H1 (cell line): ENCODE measurements around the gene DTX4. TPM values are rescaled to one million over a fixed set of nuclear protein-coding genes. Genes with fewer than 3 reads are reported as not detected.

Experiments used
- CTCF ChIA-PET: fragments of 300-600 bp; sonication (Branson Sonifier 250); formaldehyde crosslinking; loops from one replicate; lab custom pipeline; 2021; ENCODE audit not compliant: partially characterized antibody; lab: Charles Lee
- POLR2A ChIA-PET: fragments of 300-600 bp; sonication (Branson Sonifier 250); formaldehyde crosslinking; loops from one replicate; lab custom pipeline; 2021; ENCODE audit warnings: inconsistent platforms; ENCODE audit not compliant: partially characterized antibody; lab: Charles Lee
- DNase-seq, 2 experiments: peaks; one replicate each; pipeline versions ENCODE4 v3.0.0 to v3.0.0-alpha.2; 2010 to 2022; ENCODE audit warnings: low spot score in 2 of 2, low read depth in 1 of 2, mixed read lengths in 1 of 2
- FAIRE-seq: peaks from 2 replicates; lab custom pipeline; 2011; peaks lifted over from hg19 to GRCh38; lab: Jason Lieb, UNC
- H2AFZ ChIP-seq: 2 replicates; pipeline ENCODE4 v1.8.1; 2012; ENCODE audit warnings: low read length, inconsistent platforms
- H2AK5ac ChIP-seq: 2 replicates; pipeline ENCODE4 v1.6.1; 2013; ENCODE audit warnings: low read depth, low read length
- H2BK120ac ChIP-seq: replicated peaks from 2 replicates; pipeline ENCODE3; 2013; ENCODE audit warnings: low read depth, low read length, inconsistent platforms
- H2BK12ac ChIP-seq: 2 replicates; pipeline ENCODE4 v1.6.1; 2013; ENCODE audit warnings: low read depth, low read length
- H2BK15ac ChIP-seq: 2 replicates; pipeline ENCODE4 v1.6.1; 2013; ENCODE audit warnings: low read length
- H2BK20ac ChIP-seq: 2 replicates; pipeline ENCODE4 v1.6.1; 2013; ENCODE audit warnings: low read length
- H2BK5ac ChIP-seq: 2 replicates; pipeline ENCODE4 v1.6.1; 2013; ENCODE audit warnings: low read depth, low read length
- H3K14ac ChIP-seq: 2 replicates; pipeline ENCODE4 v1.6.1; 2013; ENCODE audit warnings: inconsistent platforms; ENCODE audit not compliant: insufficient read length
- H3K18ac ChIP-seq: 2 replicates; pipeline ENCODE4 v1.6.1; 2013; ENCODE audit warnings: low read length; ENCODE audit errors: extremely low read depth
- H3K23ac ChIP-seq: 2 replicates; pipeline ENCODE4 v1.6.1; 2013; ENCODE audit warnings: inconsistent platforms; ENCODE audit not compliant: insufficient read length
- H3K23me2 ChIP-seq: 2 replicates; pipeline ENCODE4 v1.6.1; 2013; ENCODE audit warnings: low read depth, low read length
- H3K27ac ChIP-seq: 2 replicates; pipeline ENCODE4 v1.6.1; 2011; ENCODE audit warnings: low read depth, low read length, inconsistent platforms
- H3K27me3 ChIP-seq, 4 experiments: replicated peaks in 1 of 4; 1 replicate in 1 of 4; 2 replicates in 3 of 4; pipeline versions ENCODE4 v1.6.1 to v1.8.1; 2011 to 2013; ENCODE audit warnings: low read length in 3 of 4, mild to moderate bottlenecking in 3 of 4, inconsistent platforms in 2 of 4, mixed read lengths in 2 of 4, moderate library complexity in 1 of 4; ENCODE audit not compliant: control insufficient read depth in 3 of 4, insufficient read depth in 3 of 4; ENCODE audit errors: extremely low read depth in 1 of 4
- H3K36me3 ChIP-seq, 4 experiments: 2 replicates each; pipeline versions ENCODE4 v1.6.1 to v1.8.1; 2011 to 2013; ENCODE audit warnings: mild to moderate bottlenecking in 4 of 4, low read length in 3 of 4, moderate library complexity in 2 of 4, control low read depth in 1 of 4, inconsistent platforms in 1 of 4; ENCODE audit not compliant: insufficient read depth in 4 of 4, control insufficient read depth in 2 of 4
- H3K4ac ChIP-seq: replicated peaks from 2 replicates; pipeline ENCODE3; 2013; ENCODE audit warnings: low read length, low read depth, mixed read lengths, inconsistent platforms; ENCODE audit not compliant: insufficient read length
- H3K4me1 ChIP-seq, 4 experiments: replicated peaks in 1 of 4; 1 replicate in 1 of 4; 2 replicates in 3 of 4; pipeline versions ENCODE4 v1.6.1 to v1.8.1; 2011 to 2013; ENCODE audit warnings: low read length in 3 of 4, inconsistent platforms in 2 of 4, mixed read lengths in 1 of 4; ENCODE audit not compliant: insufficient read depth in 4 of 4, control insufficient read depth in 3 of 4
- H3K4me2 ChIP-seq, 2 experiments: 2 replicates each; pipeline versions ENCODE4 v1.6.1 to v1.8.1; 2011 to 2013; ENCODE audit warnings: low read depth in 2 of 2, low read length in 2 of 2, control low read depth in 1 of 2, inconsistent platforms in 1 of 2, mild to moderate bottlenecking in 1 of 2; ENCODE audit not compliant: insufficient read depth in 1 of 2
- H3K4me3 ChIP-seq, 4 experiments: fragments of 200-600, 300-600 bp in 1 of 4; sonication (generic), shearing (Covaris generic), sonication (Bioruptor Twin) in 1 of 4; 2 replicates each; pipeline versions ENCODE4 v1.5.1 to v1.8.1; 2011 to 2016; ENCODE audit warnings: low read length in 4 of 4, low read depth in 3 of 4, control low read depth in 2 of 4, inconsistent platforms in 2 of 4, mild to moderate bottlenecking in 2 of 4, mixed read lengths in 1 of 4, moderate library complexity in 1 of 4; ENCODE audit not compliant: insufficient read depth in 2 of 4; ENCODE audit errors: extremely low read depth in 1 of 4
- H3K56ac ChIP-seq: replicated peaks from 2 replicates; pipeline ENCODE3; 2013; ENCODE audit warnings: low read depth, mild to moderate bottlenecking, mixed read lengths, low read length, inconsistent platforms; ENCODE audit not compliant: insufficient read length
- H3K79me1 ChIP-seq: 2 replicates; pipeline ENCODE4 v1.6.1; 2013; ENCODE audit warnings: low read depth, low read length, control low read depth
- H3K79me2 ChIP-seq, 2 experiments: 2 replicates each; pipeline versions ENCODE4 v1.6.1 to v1.8.1; 2012 to 2013; ENCODE audit warnings: low read length in 2 of 2, mild to moderate bottlenecking in 2 of 2, inconsistent platforms in 1 of 2; ENCODE audit not compliant: insufficient read depth in 2 of 2, control insufficient read depth in 1 of 2
- H3K9ac ChIP-seq, 4 experiments: replicated peaks in 1 of 4; 1 replicate in 1 of 4; 2 replicates in 3 of 4; pipeline versions ENCODE4 v1.6.1 to v1.8.1; 2011 to 2013; ENCODE audit warnings: low read depth in 3 of 4, low read length in 3 of 4, control low read depth in 2 of 4, mild to moderate bottlenecking in 2 of 4, moderate library complexity in 2 of 4, inconsistent platforms in 1 of 4; ENCODE audit errors: extremely low read depth in 1 of 4
- H3K9me3 ChIP-seq, 2 experiments: 2 replicates each; pipeline versions ENCODE4 v1.6.1 to v1.8.1; 2012 to 2013; ENCODE audit warnings: mild to moderate bottlenecking in 2 of 2, moderate library complexity in 2 of 2, control low read depth in 1 of 2, inconsistent platforms in 1 of 2, low read depth in 1 of 2, low read length in 1 of 2, mixed read lengths in 1 of 2; ENCODE audit not compliant: insufficient read depth in 2 of 2
- H4K20me1 ChIP-seq, 2 experiments: replicated peaks in 1 of 2; 2 replicates each; pipeline versions ENCODE3 to v1.8.1; 2011 to 2013; ENCODE audit warnings: inconsistent platforms in 2 of 2, low read length in 2 of 2, mild to moderate bottlenecking in 1 of 2; ENCODE audit not compliant: insufficient read depth in 2 of 2, control insufficient read depth in 1 of 2
- H4K5ac ChIP-seq: 2 replicates; pipeline ENCODE4 v1.6.1; 2013; ENCODE audit warnings: low read length, low read depth, mixed read lengths, inconsistent platforms; ENCODE audit not compliant: insufficient read length
- H4K8ac ChIP-seq: 2 replicates; pipeline ENCODE4 v1.8.0; 2013; ENCODE audit warnings: mild to moderate bottlenecking, moderate library complexity, low read length, inconsistent platforms; ENCODE audit not compliant: insufficient read depth; ENCODE audit errors: extremely low read depth
- H4K91ac ChIP-seq: replicated peaks from 2 replicates; pipeline ENCODE3; 2013; ENCODE audit warnings: low read length, mixed read lengths, inconsistent platforms; ENCODE audit not compliant: insufficient read length
- RAD21 ChIP-seq, 2 experiments: IDR thresholded peaks in 1 of 2; conservative IDR thresholded peaks in 1 of 2; 2 replicates each; pipeline ENCODE4 v1.6.1; 2011; ENCODE audit warnings: low read depth in 2 of 2, low read length in 2 of 2, improper control_type of control experiment in 1 of 2, inconsistent platforms in 1 of 2, mild to moderate bottlenecking in 1 of 2, moderate library complexity in 1 of 2
- SUZ12 ChIP-seq: fragments of 200-600 bp; sonication (generic); IDR thresholded peaks from 2 replicates; pipeline ENCODE4 v1.6.1; 2012; ENCODE audit warnings: mild to moderate bottlenecking, inconsistent platforms, low read length, moderate library complexity, mixed read lengths
- WGBS, 2 experiments: shearing (Covaris generic) in 1 of 2; methylation state at CpG; one replicate each; pipeline versions ENCODE4 v1.1.6 to v1.1.7; 2013 to 2015; ENCODE audit warnings: low lambda C conversion rate in 2 of 2, mixed read lengths in 2 of 2, inconsistent platforms in 1 of 2, low coverage in 1 of 2, missing lambda C conversion rate in 1 of 2; ENCODE audit not compliant: insufficient replicate concordance in 2 of 2, insufficient coverage in 1 of 2, insufficient read length in 1 of 2; ENCODE audit errors: extremely low coverage in 1 of 2, missing lambda C conversion rate in 1 of 2; 5-methylcytosine and 5-hydroxymethylcytosine counted together
- polyA plus RNA-seq, 7 experiments: library from polyadenylated mRNA; depleted of rRNA in 3 of 7; stranded (reverse) in 5 of 7; unstranded in 2 of 7; fragments of >200 nt in 5 of 7; fragments of 200-250 nt in 2 of 7; gene quantifications; 1 replicate in 5 of 7; 2 replicates in 1 of 7; 4 replicates in 1 of 7; pipeline versions ENCODE4 v1.2.1 to v1.2.3, GENCODE V29; 2011 to 2013; ENCODE audit warnings: missing spikeins in 2 of 7, mixed read lengths in 2 of 7
- total RNA-seq: library from RNA; stranded (reverse); fragmentation: NEBNext Ultra II Directional; extraction: Animal tissue kit (Norgen Biotek cat#: 25700); gene quantifications from 2 replicates; pipeline ENCODE4 v1.2.1, GENCODE V29; 2021
- TF ChIP-seq, protein P1 (sequence below), 3 experiments: IDR thresholded peaks; 1 replicate in 2 of 3; 2 replicates in 1 of 3; pipeline versions ENCODE4 v1.5.1 to v1.6.1; 2011; ENCODE audit warnings: low read length in 3 of 3, mild to moderate bottlenecking in 3 of 3, inconsistent platforms in 2 of 3, low read depth in 1 of 3, moderate library complexity in 1 of 3; ENCODE audit not compliant: insufficient read depth in 1 of 3; ENCODE audit errors: control extremely low read depth in 1 of 3
- TF ChIP-seq, protein P2 (sequence below): IDR thresholded peaks from 2 replicates; pipeline ENCODE4 v1.6.1; 2011; ENCODE audit warnings: low read depth, mild to moderate bottlenecking, low read length; ENCODE audit not compliant: insufficient read depth

DTX4 gene
- total and polyA plus RNA-seq, 2 of the 8 experiments (the other 6 are each of a cell fraction or from before 2014, with no cell fraction given), result 5.1 to 18.8 TPM

DNA sequence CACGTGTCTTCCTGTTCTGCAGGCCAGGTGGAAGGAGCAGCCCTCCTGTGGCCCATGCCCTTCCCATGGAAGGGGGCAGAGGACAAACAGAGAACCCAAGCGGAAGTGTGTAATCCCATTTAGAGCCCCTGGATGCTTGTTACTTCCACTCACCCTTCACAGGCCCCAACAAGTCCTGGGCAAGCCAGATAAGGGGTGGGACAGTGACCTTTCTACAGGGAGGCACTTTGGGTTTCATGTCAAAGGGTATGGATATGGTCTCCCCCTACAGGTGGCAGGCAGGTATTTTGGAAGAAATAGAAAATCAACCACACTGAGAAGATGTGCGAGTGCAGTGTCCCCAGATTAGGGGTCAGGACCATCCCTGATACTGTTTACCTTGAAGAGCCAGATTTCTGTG, 29.4 kb downstream of the DTX4 start:
- Histone ChIP-seq H4K20me1 (no peaks in the 10 kb centered on the region), H4K5ac (no peak overlapping the region), H3K79me2 (no peaks in the 10 kb centered on the region), H3K27me3 (no peaks in the 10 kb centered on the region), H2AFZ (no peak overlapping the region), H3K9ac (no peak overlapping the region), H3K79me1 (no peaks in the 10 kb centered on the region), H3K36me3 (peaks cover 6 to 33% (median 21%) of the 10 kb centered on the region in 4 experiments; a peak in 7 of 8 replicates), H2BK12ac (no peak overlapping the region), H3K56ac (no peak overlapping the region), H2BK5ac (peak overlapping the region; percentile 28; the same call in 1 of the 2 replicates), H3K23ac (no peak overlapping the region), H3K4me3 (no peak overlapping the region), H3K18ac (no peak overlapping the region), H3K4me1 (no peaks in the 10 kb centered on the region; a peak in 1 of 7 replicates), H2BK15ac (no peak overlapping the region), H3K9me3 (peaks cover 2 to 6% of the 10 kb centered on the region in 2 experiments; a peak in 3 of 4 replicates), H2BK20ac (no peak overlapping the region), H3K4me2 (no peak overlapping the region), H2AK5ac (no peak overlapping the region), H3K14ac (no peak overlapping the region), H3K23me2 (no peaks in the 10 kb centered on the region), H4K91ac (no peak overlapping the region), H3K27ac (no peak overlapping the region), H2BK120ac (no peak overlapping the region), H4K8ac (no peak overlapping the region), H3K4ac (no peak overlapping the region)
- ChIA-PET CTCF (interaction anchor here (0.5 to 8.2 kb wide), 27 partner anchors 8 to 648 kb away, joined by 3 to 141 read pairs (median 4); partner anchors contain the start of genes DTX4 and OR5A1), POLR2A (interaction anchor here (3.1 kb wide), 1 partner anchor 30 kb away, joined by 12 read pairs; the partner anchor contains the start of gene DTX4)
- FAIRE-seq (no peak), DNase-seq (no peak)
- WGBS, 2 experiments, result 89% methylated on average over 3 of the region's 3 CpGs; no CpG with 5 or more reads in 1 of the 2 experiments
- TF ChIP-seq SUZ12, result no peak
- TF ChIP-seq, protein P1, sequence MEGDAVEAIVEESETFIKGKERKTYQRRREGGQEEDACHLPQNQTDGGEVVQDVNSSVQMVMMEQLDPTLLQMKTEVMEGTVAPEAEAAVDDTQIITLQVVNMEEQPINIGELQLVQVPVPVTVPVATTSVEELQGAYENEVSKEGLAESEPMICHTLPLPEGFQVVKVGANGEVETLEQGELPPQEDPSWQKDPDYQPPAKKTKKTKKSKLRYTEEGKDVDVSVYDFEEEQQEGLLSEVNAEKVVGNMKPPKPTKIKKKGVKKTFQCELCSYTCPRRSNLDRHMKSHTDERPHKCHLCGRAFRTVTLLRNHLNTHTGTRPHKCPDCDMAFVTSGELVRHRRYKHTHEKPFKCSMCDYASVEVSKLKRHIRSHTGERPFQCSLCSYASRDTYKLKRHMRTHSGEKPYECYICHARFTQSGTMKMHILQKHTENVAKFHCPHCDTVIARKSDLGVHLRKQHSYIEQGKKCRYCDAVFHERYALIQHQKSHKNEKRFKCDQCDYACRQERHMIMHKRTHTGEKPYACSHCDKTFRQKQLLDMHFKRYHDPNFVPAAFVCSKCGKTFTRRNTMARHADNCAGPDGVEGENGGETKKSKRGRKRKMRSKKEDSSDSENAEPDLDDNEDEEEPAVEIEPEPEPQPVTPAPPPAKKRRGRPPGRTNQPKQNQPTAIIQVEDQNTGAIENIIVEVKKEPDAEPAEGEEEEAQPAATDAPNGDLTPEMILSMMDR (IDR thresholded peaks at IDR 0.05; ENCODE audit: control extremely low read depth in 1 of 3, insufficient read depth in 1 of 3, low read depth in 1 of 3, low read length in 3 of 3), result peak; percentile 17 to 61 (median 44)
- peak; percentile 44 to 48 for TF ChIP-seq RAD21 (IDR thresholded peaks at IDR 0.05 in 1 of 2, conservative IDR thresholded peaks at IDR 0.05 in 1 of 2; ENCODE audit: low read depth in 2 of 2, low read length in 2 of 2)
- TF ChIP-seq, protein P2, sequence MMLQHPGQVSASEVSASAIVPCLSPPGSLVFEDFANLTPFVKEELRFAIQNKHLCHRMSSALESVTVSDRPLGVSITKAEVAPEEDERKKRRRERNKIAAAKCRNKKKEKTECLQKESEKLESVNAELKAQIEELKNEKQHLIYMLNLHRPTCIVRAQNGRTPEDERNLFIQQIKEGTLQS, result no peak
